ENCODE data around the gene TBR1. TPM values are rescaled to one million over a fixed set of nuclear protein-coding genes. Genes with fewer than 3 reads are reported as not detected.
A peak's percentile ranks its signal among the peaks of the same experiment; 100 is the strongest.

Gene TBR1
- total RNA-seq = not detected
- long read RNA-seq = 0 reads

DNA sequence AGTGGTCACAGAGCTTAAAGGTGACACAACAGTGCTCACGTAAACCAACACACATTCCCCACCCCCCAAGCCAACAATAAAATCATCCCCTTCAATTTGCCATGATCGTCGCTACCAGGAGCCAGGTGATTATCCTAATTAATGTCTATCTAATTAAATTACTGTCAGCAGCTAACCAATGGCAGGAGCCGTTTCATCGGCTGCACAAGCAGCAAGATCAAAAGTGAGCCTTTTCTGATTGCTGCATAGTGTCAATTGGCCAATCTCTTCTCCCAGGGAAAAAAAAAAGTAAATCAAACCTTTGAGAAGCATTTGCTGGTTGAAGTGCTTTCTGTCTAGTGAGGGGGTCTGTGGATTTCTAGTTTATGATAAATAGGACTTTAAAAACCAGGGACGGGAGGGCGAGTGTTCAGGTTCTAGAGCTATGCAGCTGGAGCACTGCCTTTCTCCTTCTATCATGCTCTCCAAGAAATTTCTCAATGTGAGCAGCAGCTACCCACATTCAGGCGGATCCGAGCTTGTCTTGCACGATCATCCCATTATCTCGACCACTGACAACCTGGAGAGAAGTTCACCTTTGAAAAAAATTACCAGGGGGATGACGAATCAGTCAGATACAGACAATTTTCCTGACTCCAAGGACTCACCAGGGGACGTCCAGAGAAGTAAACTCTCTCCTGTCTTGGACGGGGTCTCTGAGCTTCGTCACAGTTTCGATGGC lies at the start of gene TBR1:
TBR1 (plus strand) TSS at position 311 of the 721 bp plus-strand sequence; CDS start at position 425, 114 bp downstream.
- DNase-seq (no peak), ATAC-seq (no peak)
- intact Hi-C loops (cut with DNase I) = no loop called here

DNA sequence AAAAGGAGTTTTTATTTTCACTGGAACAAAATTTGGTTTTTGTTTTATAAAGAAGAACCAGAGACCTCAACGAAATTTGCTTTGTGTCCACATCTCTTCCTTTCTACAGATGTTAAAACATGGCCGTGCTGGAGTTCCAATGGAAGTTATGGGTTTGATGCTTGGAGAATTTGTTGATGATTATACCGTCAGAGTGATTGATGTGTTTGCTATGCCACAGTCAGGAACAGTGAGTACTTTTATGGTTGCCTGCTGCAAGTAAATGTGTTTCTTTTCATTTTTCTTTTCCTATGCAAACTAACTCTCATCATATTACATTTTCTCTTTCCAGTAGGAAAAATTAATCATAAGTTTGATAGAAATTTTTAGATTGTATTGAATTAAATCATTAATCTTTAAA lies 48.4 kb upstream of the TBR1 start:
- intact Hi-C loops (cut with DNase I) = no loop called here
- DNase-seq (no peak), ATAC-seq (no peak)

- ATAC-seq (no peak), DNase-seq (no peak)
- intact Hi-C loops (cut with DNase I) = no loop called here
Measured at GRCh38 chr2:161369311-161369710, 46.8 kb upstream of the TBR1 start.

DNA sequence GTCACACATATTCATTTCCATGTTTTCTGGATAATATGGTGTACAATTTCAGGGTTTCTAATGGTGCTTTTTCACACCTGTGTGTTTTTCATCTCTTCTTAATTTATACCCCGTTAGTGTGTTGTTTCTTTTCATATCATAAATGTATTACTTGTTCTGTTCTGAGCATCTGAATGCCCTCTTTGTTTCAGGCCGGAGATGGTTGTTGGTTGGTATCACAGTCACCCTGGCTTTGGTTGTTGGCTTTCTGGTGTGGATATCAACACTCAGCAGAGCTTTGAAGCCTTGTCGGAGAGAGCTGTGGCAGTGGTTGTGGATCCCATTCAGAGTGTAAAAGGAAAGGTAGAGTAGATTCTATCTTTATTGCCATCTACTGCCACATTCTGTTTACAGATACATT lies 45.1 kb upstream of the TBR1 start:
- DNase-seq = no peak
- ATAC-seq = no peak
- intact Hi-C loops (cut with DNase I) = no loop called here

DNA sequence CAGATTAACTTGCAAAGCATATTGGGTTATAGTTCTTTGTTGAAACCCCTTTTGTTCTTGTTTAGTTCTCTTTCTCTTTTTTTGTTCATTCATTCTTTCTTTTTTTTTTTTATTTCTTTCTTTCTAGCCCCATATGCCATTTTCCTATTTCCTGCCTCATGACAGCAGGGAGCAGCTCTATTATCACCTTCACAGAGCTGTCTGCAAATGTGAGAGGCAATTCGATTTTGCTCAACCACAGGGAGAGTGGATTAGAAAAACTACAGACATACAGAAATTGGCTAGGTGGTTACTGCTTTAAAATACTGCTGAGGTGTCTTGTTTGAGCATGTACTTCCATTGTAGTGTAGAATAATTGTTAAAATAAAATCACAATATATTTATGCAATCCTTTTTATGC lies 44.2 kb upstream of the TBR1 start:
- ATAC-seq = no peak

DNA sequence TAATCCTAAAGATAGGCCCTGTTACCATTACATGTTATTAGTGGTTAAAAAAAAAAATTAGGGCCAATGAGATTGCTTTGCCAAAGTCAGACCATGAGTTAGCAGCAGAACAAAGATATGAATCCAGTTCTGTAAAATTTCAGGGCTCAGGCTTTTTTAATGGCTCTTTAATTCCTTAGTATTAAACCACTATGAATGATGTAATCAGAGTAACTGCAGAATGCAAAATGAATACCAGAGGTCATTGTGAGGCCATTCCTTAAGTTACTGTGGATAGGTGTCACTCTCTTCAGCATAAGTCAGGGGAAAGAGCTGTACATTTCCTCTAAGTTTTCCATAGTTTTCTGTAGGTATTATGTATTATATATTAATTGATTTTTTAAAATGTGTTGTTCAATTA lies 42.2 kb upstream of the TBR1 start:
- ATAC-seq (no peak), DNase-seq (no peak)
- intact Hi-C loops (cut with DNase I) = no loop called here

More for the DNA sequence above, 44.2 kb upstream of the TBR1 start:
- DNase-seq = no peak
- intact Hi-C loops (cut with DNase I) = no loop called here

DNA sequence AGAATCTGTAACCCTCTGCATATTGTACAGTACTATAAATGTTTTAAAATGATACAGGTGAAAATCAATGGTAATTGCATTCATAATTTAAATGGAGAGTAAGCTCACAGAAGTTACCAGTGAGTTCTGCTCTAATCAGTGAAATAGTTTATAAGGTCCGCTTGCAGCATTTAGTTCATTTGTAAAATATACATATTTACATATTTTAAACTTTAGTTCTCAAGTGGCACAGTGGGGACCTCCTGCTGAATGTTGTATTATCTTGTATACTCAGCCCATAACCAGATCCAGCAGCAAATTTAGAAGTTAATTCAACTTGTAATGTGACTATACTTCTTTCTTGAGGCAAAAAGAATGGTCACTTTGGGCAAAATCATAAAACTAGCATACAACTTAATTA lies 41.7 kb upstream of the TBR1 start:
- no peak for ATAC-seq
- intact Hi-C loops (cut with DNase I) = no loop called here

GRCh38 chr2:161379740-161380139 lies 36.4 kb upstream of the TBR1 start:
- intact Hi-C loops (cut with DNase I) = no loop called here
- DNase-seq (peak; percentile 25), ATAC-seq (peak; percentile 82 to 88)

More for the DNA sequence above, 41.7 kb upstream of the TBR1 start:
- no peak for DNase-seq

- intact Hi-C loops (cut with DNase I) = no loop called here
- no peak for ATAC-seq
Measured at GRCh38 chr2:161381546-161381945, 34.6 kb upstream of the TBR1 start.

DNA sequence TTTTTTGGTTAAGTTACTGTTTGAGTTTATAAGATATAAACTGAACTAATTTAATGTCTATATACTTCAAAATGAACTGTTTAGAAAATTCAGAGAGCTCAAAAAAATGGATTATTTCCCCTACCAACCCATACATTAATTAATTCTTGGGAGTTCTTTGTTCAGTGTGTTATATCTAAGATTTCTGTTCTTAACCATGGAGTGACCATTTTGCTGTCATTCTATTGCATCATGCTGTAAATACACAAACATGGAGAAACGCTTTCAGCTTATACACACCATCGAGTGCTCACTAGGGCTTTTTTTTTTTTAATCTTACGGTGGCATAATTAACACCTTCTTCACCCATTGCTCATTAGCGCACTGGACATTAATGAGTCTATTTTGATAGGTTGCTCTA lies 33.4 kb upstream of the TBR1 start:
- DNase-seq (no peak), ATAC-seq (no peak)
- intact Hi-C loops (cut with DNase I) = no loop called here

More at GRCh38 chr2:161381546-161381945, 34.6 kb upstream of the TBR1 start:
- no peak for DNase-seq

- intact Hi-C loops (cut with DNase I) = no loop called here
- DNase-seq (no peak), ATAC-seq (no peak)
Measured at GRCh38 chr2:161384864-161385263, 31.2 kb upstream of the TBR1 start.

DNA sequence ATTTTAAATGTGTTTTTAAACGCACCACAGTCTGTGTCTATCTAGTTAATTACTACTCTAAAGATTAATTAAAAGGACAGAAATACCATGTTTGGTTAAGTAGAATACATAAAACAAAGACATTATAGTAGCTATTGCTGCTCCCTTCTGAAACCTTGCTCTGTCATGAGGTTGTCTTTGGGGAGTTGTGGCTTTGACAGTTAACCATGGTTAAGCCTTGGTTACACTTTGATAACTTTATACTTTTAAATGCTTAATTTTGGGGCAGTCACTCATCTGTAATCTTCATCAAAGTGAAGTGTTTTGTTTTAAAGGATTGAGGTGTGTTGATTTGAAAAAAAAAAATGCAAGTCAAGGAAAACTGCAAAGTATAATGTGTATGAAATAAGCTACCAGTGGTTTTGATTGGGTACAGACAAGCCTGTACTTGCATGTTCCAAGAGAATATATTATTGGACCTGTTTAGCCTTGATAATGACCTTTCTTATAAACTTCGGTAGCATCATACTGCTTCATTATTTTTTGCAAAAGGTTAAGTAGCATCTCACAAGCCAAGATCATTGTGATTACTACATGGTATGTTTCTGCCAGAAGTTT lies 29.8 kb upstream of the TBR1 start:
- ATAC-seq (no peak), DNase-seq (no peak)
- intact Hi-C loops (cut with DNase I) = no loop called here

DNA sequence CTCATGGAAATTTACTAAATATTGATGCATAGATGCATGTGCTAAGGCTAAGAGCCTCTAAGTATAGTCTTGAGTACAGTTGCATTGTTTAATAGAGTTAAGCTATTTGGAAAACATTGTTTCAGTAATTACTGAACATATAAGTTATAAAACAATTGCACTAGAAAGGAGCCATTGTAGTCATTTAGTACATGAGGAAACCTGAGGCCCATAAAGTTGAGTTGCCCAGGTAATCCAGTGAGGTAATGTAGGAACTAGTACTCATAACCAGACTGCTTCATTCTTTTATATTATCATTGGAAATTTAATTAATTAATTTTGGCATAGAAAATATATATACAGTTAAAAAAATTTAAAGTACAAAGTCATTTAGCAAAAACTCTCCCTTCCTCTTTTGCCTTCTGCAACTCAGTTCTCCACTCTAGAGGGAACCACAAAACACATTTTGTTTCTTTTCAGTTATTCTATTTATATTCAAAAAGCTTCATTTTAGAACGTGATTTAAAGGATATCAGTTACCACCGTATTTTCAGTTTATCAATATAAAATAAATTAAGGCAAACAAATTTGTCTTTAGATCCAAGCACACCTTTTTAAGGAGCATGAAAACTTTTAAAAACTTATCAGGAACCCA lies 27.8 kb upstream of the TBR1 start:
- no peak for ATAC-seq
- intact Hi-C loops (cut with DNase I) = no loop called here
- DNase-seq = no peak

- ATAC-seq (no peak), DNase-seq (no peak)
- intact Hi-C loops (cut with DNase I) = no loop called here
Measured at GRCh38 chr2:161391737-161392506, 24.2 kb upstream of the TBR1 start.

DNA sequence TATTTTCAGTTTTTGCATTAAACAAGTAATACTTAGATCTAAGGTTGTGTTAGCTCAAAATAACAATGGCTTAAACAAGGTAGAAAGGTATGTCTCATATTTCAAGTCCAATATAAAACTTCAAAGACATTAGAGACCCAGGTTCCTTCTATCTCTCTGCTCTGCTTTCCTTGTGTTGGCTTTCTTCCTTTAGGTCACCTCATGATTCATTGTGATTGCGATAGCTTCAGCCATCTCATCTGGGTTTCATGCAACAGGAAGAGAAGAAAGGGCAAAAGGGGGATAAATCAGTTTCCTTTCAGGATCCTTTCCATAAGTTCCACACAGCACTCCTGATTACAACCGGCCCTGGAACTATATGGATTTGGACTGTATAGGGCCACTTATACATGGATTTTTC lies 16.0 kb upstream of the TBR1 start:
- DNase-seq = no peak
- intact Hi-C loops (cut with DNase I) = no loop called here
- no peak for ATAC-seq

DNA sequence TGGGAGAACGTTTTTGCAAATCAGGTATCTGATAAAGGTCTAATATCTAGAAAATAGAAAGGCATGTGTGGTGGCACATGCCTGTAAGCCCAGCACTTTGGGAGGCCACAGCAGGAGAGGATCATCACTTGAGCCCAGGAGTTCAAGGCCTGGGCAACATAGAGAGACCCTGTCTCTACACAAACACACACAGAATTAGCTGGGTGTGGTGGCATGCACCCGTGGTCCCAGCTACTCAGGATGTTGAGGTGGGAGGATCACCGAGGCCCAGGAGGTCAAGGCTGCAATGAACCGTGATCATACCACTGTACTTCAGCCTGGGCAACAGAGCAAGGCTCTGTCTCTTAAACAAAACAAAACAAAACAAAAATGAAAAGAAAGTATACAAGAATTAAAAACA lies 13.8 kb upstream of the TBR1 start:
- ATAC-seq = no peak
- intact Hi-C loops (cut with DNase I) = no loop called here
- DNase-seq = no peak

DNA sequence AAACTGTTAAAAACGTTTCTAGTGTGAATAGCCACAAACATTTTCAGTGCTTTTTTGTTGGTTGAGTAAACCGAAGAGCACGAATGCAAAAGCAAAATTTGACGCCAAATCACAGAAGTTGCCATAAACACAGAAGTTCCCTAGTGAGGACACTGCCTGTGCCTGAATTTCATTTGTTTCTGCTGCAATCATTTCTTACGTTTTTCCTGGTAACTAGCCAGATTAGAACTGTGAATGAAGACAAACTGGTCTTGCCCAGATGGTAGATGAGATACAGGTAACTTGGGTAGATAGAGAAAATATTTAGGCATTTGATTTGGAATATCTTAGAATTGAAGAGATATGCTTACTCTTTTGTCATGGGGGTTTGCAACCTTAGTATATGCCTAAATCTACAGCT lies 9.8 kb upstream of the TBR1 start:
- DNase-seq (no peak), ATAC-seq (no peak)
- intact Hi-C loops (cut with DNase I) = no loop called here

DNA sequence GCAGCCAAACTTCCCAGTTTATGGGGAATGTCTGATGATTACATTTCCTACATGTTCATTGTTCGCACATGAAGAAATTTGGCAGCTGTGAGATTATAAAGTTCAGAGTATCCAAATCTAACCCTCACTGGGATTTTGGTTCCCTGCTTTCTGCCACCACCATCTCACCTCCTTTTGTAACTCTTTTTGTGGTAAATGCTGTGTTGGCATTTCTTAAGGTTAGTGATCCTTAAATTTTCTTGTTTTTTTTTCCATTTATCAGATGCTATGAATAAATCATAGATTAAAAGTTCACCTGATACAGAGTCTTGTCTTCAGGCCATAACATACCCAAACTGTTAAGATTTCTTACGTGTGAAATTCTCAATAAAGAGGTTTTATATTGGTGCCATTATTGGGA lies 8.5 kb upstream of the TBR1 start:
- ATAC-seq = no peak
- no peak for DNase-seq
- intact Hi-C loops (cut with DNase I) = no loop called here

- intact Hi-C loops (cut with DNase I) = no loop called here
- no peak for DNase-seq
- ATAC-seq = no peak
Measured at GRCh38 chr2:161409308-161409907, 6.7 kb upstream of the TBR1 start.

- DNase-seq (no peak), ATAC-seq (no peak)
- intact Hi-C loops (cut with DNase I) = no loop called here
Measured at GRCh38 chr2:161412346-161412745, 3.8 kb upstream of the TBR1 start.

All from left cardiac atrium (tissue), 4 donors.